K562 (cell line): ENCODE results near the gene CHI3L1.

Experiments used
- DNMT1 ChIP-seq: fragments of 450-650 bp; IDR thresholded peaks from 2 replicates; pipeline ENCODE4 v1.6.1; 2016; ENCODE audit warnings: antibody characterized with exemption, mild to moderate bottlenecking
- E2F1 ChIP-seq: sonication (generic); formaldehyde crosslinking; IDR thresholded peaks from 2 replicates; pipeline ENCODE4 v1.8.1; 2023; ENCODE audit warnings: mild to moderate bottlenecking, missing genetic modification reagents, moderate library complexity
- ERF ChIP-seq: fragments of 450-650 bp; formaldehyde crosslinking; IDR thresholded peaks from 2 replicates; pipeline ENCODE4 v1.4.0; 2020; ENCODE audit warnings: mild to moderate bottlenecking, mixed read lengths
- ETV5 ChIP-seq: sonication (generic); formaldehyde crosslinking; IDR thresholded peaks from 2 replicates; pipeline ENCODE4 v1.4.0; 2020; ENCODE audit warnings: low read depth, mild to moderate bottlenecking, missing genetic modification reagents
- GTF2F1 ChIP-seq: IDR thresholded peaks from 2 replicates; pipeline ENCODE4 v1.6.1; 2011; ENCODE audit warnings: low read depth, low read length, improper control_type of control experiment
- JUND ChIP-seq, 2 experiments: IDR thresholded peaks; 2 replicates in 1 of 2; 3 replicates in 1 of 2; pipeline ENCODE4 v1.6.1; 2011; ENCODE audit warnings: borderline replicate concordance in 2 of 2, low read depth in 2 of 2, low read length in 2 of 2, improper control_type of control experiment in 1 of 2, missing biosample characterization in 1 of 2, missing genetic modification characterization in 1 of 2, missing genetic modification reagents in 1 of 2
- NFIC ChIP-seq: fragments of 450-650 bp; IDR thresholded peaks from 2 replicates; pipeline ENCODE4 v1.6.1; 2017; ENCODE audit warnings: mild to moderate bottlenecking, inconsistent platforms
- RBBP5 ChIP-seq: fragments of 200-600 bp; sonication (generic); IDR thresholded peaks from 2 replicates; pipeline ENCODE4 v1.6.1; 2012; ENCODE audit warnings: borderline replicate concordance, mild to moderate bottlenecking, low read length, control low read depth, inconsistent platforms; ENCODE audit not compliant: insufficient read depth, poor library complexity, severe bottlenecking
- RHOXF2B ChIP-seq: fragments of 250-450 bp; sonication (Bioruptor Pico); conservative IDR thresholded peaks from 2 replicates; pipeline ENCODE4 v1.5.1; 2021
- U2AF2 ChIP-seq: fragments of 200-400 bp; formaldehyde crosslinking; optimal IDR thresholded peaks from 2 replicates; pipeline ENCODE3; 2017; ENCODE audit warnings: low read depth, mild to moderate bottlenecking, low read length
- ZEB2 ChIP-seq: fragments of 450-650 bp; IDR thresholded peaks from 2 replicates; pipeline ENCODE4 v1.6.1; 2016
- ZNF232 ChIP-seq: sonication (generic); formaldehyde crosslinking; IDR thresholded peaks from 2 replicates; pipeline ENCODE4 v1.8.0; 2022; ENCODE audit warnings: mild to moderate bottlenecking, missing genetic modification reagents
- TF ChIP-seq, protein P1 (sequence below), 3 experiments: IDR thresholded peaks in 2 of 3; conservative IDR thresholded peaks in 1 of 3; 2 replicates each; pipeline ENCODE4 v1.5.1; 2011 to 2012; ENCODE audit warnings: low read length in 3 of 3, mild to moderate bottlenecking in 3 of 3, control low read depth in 2 of 3, improper control_type of control experiment in 1 of 3, inconsistent platforms in 1 of 3, low read depth in 1 of 3, mixed read lengths in 1 of 3, moderate library complexity in 1 of 3; ENCODE audit not compliant: insufficient read depth in 2 of 3
- TF ChIP-seq, protein P2 (sequence below): sonication (generic); formaldehyde crosslinking; IDR thresholded peaks from 2 replicates; pipeline ENCODE4 v1.8.0; 2022; ENCODE audit warnings: mild to moderate bottlenecking, missing genetic modification reagents

DNA sequence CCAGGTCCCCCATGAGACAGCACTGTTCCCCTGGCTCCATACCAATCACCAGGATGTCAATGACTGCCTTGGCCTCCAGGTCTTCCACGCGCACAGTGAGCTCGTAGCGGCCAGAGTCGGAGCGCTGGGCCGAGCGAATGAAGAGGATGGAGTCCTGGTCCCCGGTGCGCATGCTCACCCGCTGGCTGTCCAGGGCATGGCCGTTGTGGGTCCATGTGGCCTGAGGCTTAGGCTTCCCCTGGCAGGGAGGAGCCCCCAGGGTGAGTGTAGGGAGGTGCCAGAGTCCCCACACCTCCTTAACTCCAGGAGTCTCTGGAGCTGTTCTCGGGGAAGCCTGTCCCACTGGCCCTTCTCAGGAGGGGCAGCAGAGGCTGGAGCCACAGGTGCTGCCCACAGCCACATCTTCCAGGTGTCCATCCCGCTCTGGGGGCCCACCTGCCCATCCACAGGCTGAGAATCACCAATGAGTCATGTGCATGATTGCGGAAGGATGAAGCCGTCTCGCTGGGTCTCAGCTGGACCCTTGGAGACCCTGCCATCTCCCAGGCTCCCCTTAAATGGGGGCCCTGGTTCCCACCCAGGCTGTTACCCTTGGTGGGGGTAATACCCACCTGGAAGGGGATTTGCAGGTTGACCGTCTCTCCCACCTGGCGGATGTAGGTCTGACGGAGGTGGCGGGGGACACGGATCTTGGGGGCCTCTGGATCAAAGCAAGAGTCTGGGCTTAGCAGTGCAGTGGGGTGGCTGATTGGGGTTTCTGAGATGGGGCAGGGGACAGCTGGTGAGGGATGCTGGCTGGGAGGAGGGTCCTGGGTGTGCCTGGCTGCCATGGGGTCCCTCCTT is 14.9 kb downstream of the CHI3L1 start:
- no peak for TF ChIP-seq RBBP5
- TF ChIP-seq, protein P1, sequence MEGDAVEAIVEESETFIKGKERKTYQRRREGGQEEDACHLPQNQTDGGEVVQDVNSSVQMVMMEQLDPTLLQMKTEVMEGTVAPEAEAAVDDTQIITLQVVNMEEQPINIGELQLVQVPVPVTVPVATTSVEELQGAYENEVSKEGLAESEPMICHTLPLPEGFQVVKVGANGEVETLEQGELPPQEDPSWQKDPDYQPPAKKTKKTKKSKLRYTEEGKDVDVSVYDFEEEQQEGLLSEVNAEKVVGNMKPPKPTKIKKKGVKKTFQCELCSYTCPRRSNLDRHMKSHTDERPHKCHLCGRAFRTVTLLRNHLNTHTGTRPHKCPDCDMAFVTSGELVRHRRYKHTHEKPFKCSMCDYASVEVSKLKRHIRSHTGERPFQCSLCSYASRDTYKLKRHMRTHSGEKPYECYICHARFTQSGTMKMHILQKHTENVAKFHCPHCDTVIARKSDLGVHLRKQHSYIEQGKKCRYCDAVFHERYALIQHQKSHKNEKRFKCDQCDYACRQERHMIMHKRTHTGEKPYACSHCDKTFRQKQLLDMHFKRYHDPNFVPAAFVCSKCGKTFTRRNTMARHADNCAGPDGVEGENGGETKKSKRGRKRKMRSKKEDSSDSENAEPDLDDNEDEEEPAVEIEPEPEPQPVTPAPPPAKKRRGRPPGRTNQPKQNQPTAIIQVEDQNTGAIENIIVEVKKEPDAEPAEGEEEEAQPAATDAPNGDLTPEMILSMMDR (IDR thresholded peaks at IDR 0.05 in 2 of 3, conservative IDR thresholded peaks at IDR 0.05 in 1 of 3; ENCODE audit: insufficient read depth in 2 of 3, low read depth in 1 of 3, low read length in 3 of 3) = no peak
- no peak for TF ChIP-seq ERF (CRISPR knock-in tag)
- no peak for TF ChIP-seq ZEB2
- TF ChIP-seq DNMT1 = no peak
- TF ChIP-seq GTF2F1 = no peak
- no peak for TF ChIP-seq NFIC
- no peak for TF ChIP-seq ETV5
- TF ChIP-seq ZNF232 (CRISPR knock-in tag) = no peak
- TF ChIP-seq, protein P2, sequence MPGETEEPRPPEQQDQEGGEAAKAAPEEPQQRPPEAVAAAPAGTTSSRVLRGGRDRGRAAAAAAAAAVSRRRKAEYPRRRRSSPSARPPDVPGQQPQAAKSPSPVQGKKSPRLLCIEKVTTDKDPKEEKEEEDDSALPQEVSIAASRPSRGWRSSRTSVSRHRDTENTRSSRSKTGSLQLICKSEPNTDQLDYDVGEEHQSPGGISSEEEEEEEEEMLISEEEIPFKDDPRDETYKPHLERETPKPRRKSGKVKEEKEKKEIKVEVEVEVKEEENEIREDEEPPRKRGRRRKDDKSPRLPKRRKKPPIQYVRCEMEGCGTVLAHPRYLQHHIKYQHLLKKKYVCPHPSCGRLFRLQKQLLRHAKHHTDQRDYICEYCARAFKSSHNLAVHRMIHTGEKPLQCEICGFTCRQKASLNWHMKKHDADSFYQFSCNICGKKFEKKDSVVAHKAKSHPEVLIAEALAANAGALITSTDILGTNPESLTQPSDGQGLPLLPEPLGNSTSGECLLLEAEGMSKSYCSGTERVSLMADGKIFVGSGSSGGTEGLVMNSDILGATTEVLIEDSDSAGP (CRISPR knock-in tag) = no peak
- TF ChIP-seq RHOXF2B = no peak
- no peak for TF ChIP-seq JUND (IDR thresholded peaks at IDR 0.05; ENCODE audit: borderline replicate concordance, low read depth, low read length)
- no peak for TF ChIP-seq JUND (tag; IDR thresholded peaks at IDR 0.05; ENCODE audit: borderline replicate concordance, low read depth, low read length)
- TF ChIP-seq U2AF2 = no peak
- no peak for TF ChIP-seq E2F1 (CRISPR knock-in tag)
